Chondrocyte (in vitro differentiated cells): Measurements from ENCODE around the gene THOP1. TPM values are rescaled to one million over a fixed set of nuclear protein-coding genes. Genes with fewer than 3 reads are reported as not detected.

ENCODE experiments used
- DNase-seq: peaks from one replicate; pipeline ENCODE4 v3.0.0; 2021; ENCODE audit warnings: mixed read lengths, low spot score
- H3K27ac Mint-ChIP-seq: one replicate; pipeline ENCODE4 v1.8.0; 2021; ENCODE audit warnings: mild to moderate bottlenecking, moderate library complexity, mixed read lengths; ENCODE audit not compliant: unreplicated experiment
- H3K27me3 Mint-ChIP-seq: 2 replicates; pipeline ENCODE4 v1.8.0; 2021; ENCODE audit warnings: low read depth, mixed read lengths
- H3K36me3 Mint-ChIP-seq: 2 replicates; pipeline ENCODE4 v1.8.0; 2021; ENCODE audit warnings: low read depth, mixed read lengths
- H3K4me1 Mint-ChIP-seq: 2 replicates; pipeline ENCODE4 v1.8.0; 2021; ENCODE audit warnings: low read depth, mild to moderate bottlenecking, mixed read lengths
- H3K4me3 Mint-ChIP-seq: one replicate; pipeline ENCODE4 v1.8.0; 2021; ENCODE audit warnings: mild to moderate bottlenecking, moderate library complexity, mixed read lengths; ENCODE audit not compliant: unreplicated experiment
- H3K9me3 Mint-ChIP-seq: 2 replicates; pipeline ENCODE4 v1.8.0; 2021; ENCODE audit warnings: low read depth, mixed read lengths
- total RNA-seq: library from RNA; stranded (reverse); gene quantifications from 3 replicates; pipeline ENCODE4 v1.2.1, GENCODE V29; 2021
- TF ChIP-seq, protein P1 (sequence below): fragments of 200-600 bp; sonication (generic); IDR thresholded peaks from 2 replicates; pipeline ENCODE4 v1.5.0; 2021; ENCODE audit warnings: antibody characterized with exemption, mild to moderate bottlenecking, moderate library complexity

Gene THOP1
- total RNA-seq, 1 donor from 2014 or later: 48.4 TPM

- TF ChIP-seq, protein P1, sequence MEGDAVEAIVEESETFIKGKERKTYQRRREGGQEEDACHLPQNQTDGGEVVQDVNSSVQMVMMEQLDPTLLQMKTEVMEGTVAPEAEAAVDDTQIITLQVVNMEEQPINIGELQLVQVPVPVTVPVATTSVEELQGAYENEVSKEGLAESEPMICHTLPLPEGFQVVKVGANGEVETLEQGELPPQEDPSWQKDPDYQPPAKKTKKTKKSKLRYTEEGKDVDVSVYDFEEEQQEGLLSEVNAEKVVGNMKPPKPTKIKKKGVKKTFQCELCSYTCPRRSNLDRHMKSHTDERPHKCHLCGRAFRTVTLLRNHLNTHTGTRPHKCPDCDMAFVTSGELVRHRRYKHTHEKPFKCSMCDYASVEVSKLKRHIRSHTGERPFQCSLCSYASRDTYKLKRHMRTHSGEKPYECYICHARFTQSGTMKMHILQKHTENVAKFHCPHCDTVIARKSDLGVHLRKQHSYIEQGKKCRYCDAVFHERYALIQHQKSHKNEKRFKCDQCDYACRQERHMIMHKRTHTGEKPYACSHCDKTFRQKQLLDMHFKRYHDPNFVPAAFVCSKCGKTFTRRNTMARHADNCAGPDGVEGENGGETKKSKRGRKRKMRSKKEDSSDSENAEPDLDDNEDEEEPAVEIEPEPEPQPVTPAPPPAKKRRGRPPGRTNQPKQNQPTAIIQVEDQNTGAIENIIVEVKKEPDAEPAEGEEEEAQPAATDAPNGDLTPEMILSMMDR: no peak
- peaks cover 2% of the 10 kb centered on the region for H3K9me3 Mint-ChIP-seq
- no peak for DNase-seq
- H3K27ac Mint-ChIP-seq: no peak overlapping the region
- H3K36me3 Mint-ChIP-seq: no peaks in the 10 kb centered on the region
- peaks cover 7% of the 10 kb centered on the region for H3K4me1 Mint-ChIP-seq
- H3K27me3 Mint-ChIP-seq: peaks cover 19% of the 10 kb centered on the region
- H3K4me3 Mint-ChIP-seq: no peak overlapping the region
Measured at GRCh38 chr19:2744113-2744512, 41.2 kb upstream of the THOP1 start.

- Mint-ChIP-seq H3K4me3 (no peak overlapping the region), H3K4me1 (no peaks in the 10 kb centered on the region), H3K9me3 (no peaks in the 10 kb centered on the region), H3K27ac (no peak overlapping the region), H3K27me3 (peaks cover 14% of the 10 kb centered on the region), H3K36me3 (no peaks in the 10 kb centered on the region)
- DNase-seq: no peak
- TF ChIP-seq, protein P1: no peak
Measured at GRCh38 chr19:2747349-2747748, 38.0 kb upstream of the THOP1 start.

DNA sequence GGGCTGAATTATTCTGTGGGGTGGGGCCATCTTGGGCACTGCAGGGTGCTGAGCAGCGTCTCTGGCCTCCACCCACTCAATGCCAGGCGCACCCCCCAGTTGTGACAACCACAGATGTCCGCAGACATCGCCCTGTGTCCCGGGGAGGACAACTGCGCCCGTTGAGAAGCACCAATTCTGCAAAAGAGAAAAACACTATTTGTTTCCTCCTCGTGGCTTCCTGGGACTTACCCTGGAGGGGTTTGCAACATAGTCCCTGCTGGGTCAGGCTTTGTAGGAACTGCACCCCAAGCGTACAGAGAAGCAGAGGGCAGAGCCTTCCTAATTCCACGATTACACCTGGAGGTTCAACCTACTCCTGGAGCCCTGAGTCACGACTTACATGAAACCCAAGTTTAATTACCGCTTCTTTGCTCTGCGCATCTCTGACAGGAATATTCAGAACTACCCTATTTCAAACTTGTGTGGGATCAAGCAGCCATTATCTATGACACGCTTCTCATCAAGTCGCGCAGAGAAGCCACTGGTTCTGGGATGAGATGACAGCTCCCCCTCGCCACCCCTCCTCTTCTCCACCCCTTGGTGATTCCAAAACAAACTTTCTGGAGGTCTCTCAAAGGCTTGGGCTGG, 34.4 kb upstream of the THOP1 start:
- H3K9me3 Mint-ChIP-seq: no peaks in the 10 kb centered on the region
- TF ChIP-seq, protein P1: no peak
- H3K27me3 Mint-ChIP-seq: no peaks in the 10 kb centered on the region
- H3K4me1 Mint-ChIP-seq: no peaks in the 10 kb centered on the region
- H3K27ac Mint-ChIP-seq: no peak overlapping the region
- no peaks in the 10 kb centered on the region for H3K36me3 Mint-ChIP-seq
- no peak overlapping the region for H3K4me3 Mint-ChIP-seq
- DNase-seq: no peak

GRCh38 chr19:2751438-2751830, 33.9 kb upstream of the THOP1 start:
- Mint-ChIP-seq H3K9me3 (no peaks in the 10 kb centered on the region), H3K27me3 (no peaks in the 10 kb centered on the region), H3K36me3 (peaks cover 2% of the 10 kb centered on the region), H3K4me1 (no peaks in the 10 kb centered on the region), H3K4me3 (no peak overlapping the region), H3K27ac (no peak overlapping the region)
- DNase-seq: no peak
- TF ChIP-seq, protein P1: no peak

- Mint-ChIP-seq H3K4me1 (no peaks in the 10 kb centered on the region), H3K27me3 (no peaks in the 10 kb centered on the region), H3K27ac (no peak overlapping the region), H3K36me3 (peaks cover 3% of the 10 kb centered on the region), H3K4me3 (no peak overlapping the region), H3K9me3 (no peaks in the 10 kb centered on the region)
- peak; percentile 70 for DNase-seq
- TF ChIP-seq, protein P1: no peak
Measured at GRCh38 chr19:2754659-2755447, 30.4 kb upstream of the THOP1 start.
